DOHH2 (cell line): ENCODE results near the gene CXCR5.

Source experiments
- H3F3A ChIP-seq: fragments of 200-600 bp; sonication (generic), shearing (Covaris generic); 2 replicates; pipeline ENCODE4 v1.6.0; 2016; ENCODE audit warnings: antibody characterized with exemption, mild to moderate bottlenecking; ENCODE audit not compliant: control insufficient read depth, insufficient read depth
- H3K27ac ChIP-seq: fragments of 200-600 bp; sonication (generic); 2 replicates; pipeline ENCODE4 v1.5.1; 2014; ENCODE audit warnings: low read depth, mild to moderate bottlenecking, low read length, moderate library complexity
- H3K27me3 ChIP-seq: fragments of 200-600 bp; sonication (generic); 2 replicates; pipeline ENCODE4 v1.6.1; 2014; ENCODE audit warnings: mild to moderate bottlenecking, low read length, mixed read lengths; ENCODE audit not compliant: control insufficient read depth
- H3K36me3 ChIP-seq: fragments of 200-600 bp; sonication (generic); 2 replicates; pipeline ENCODE4 v1.6.1; 2014; ENCODE audit warnings: mild to moderate bottlenecking, low read length, moderate library complexity, mixed read lengths; ENCODE audit not compliant: control insufficient read depth
- H3K4me1 ChIP-seq: fragments of 200-600 bp; sonication (generic); 2 replicates; pipeline ENCODE4 v1.6.1; 2014; ENCODE audit warnings: mild to moderate bottlenecking, low read length, mixed read lengths; ENCODE audit not compliant: control insufficient read depth
- H3K4me2 ChIP-seq: fragments of 200-600 bp; sonication (generic); 2 replicates; pipeline ENCODE4 v1.6.0; 2014; ENCODE audit warnings: mild to moderate bottlenecking, low read length, moderate library complexity
- H3K4me3 ChIP-seq: fragments of 200-600 bp; sonication (generic); 2 replicates; pipeline ENCODE4 v1.5.1; 2014; ENCODE audit warnings: mild to moderate bottlenecking, low read length, mixed read lengths
- H3K79me2 ChIP-seq: fragments of 200-600 bp; sonication (generic); 2 replicates; pipeline ENCODE4 v1.6.1; 2014; ENCODE audit warnings: mild to moderate bottlenecking, low read length, mixed read lengths; ENCODE audit not compliant: control insufficient read depth
- H3K9me2 ChIP-seq: fragments of 200-600 bp; sonication (generic); replicated peaks from 2 replicates; pipeline ENCODE4 v1.6.1; 2014; ENCODE audit warnings: mild to moderate bottlenecking, low read length, mixed read lengths; ENCODE audit not compliant: control insufficient read depth
- H3K9me3 ChIP-seq: fragments of 200-600 bp; sonication (generic); 2 replicates; pipeline ENCODE4 v1.6.1; 2014; ENCODE audit warnings: antibody characterized with exemption, low read length, mixed read lengths; ENCODE audit not compliant: control insufficient read depth, insufficient read depth
- H4K20me1 ChIP-seq: fragments of 200-600 bp; sonication (generic); 2 replicates; pipeline ENCODE4 v1.6.0; 2014; ENCODE audit warnings: low read depth, mild to moderate bottlenecking, antibody characterized with exemption, low read length, moderate library complexity; ENCODE audit not compliant: control insufficient read depth, insufficient read depth
- TF ChIP-seq, protein P1 (sequence below): fragments of 200-600 bp; sonication (generic); IDR thresholded peaks from one replicate; pipeline ENCODE4 v1.5.1; 2014; ENCODE audit warnings: antibody characterized with exemption, mild to moderate bottlenecking, low read depth, low read length; ENCODE audit not compliant: poor library complexity, severe bottlenecking

CXCR5 gene

DNA sequence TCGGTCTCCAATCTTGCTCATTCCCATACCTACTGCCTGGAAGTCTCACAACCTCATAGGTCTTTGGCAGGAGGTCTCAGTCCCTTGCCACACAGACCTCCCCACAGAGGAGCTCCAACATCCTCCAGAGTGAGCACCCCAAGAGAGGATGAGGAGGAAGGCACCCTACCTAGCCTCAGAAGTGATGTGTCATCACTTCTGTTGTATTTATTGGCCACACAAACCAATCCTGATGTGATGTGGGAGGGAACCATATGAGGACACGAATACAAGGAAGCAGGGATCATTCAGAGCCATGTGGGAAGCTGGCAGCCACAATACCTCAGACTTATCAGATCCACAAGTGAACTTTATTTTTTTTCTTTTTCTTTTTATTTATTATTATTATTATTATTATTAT, 63.4 kb downstream of the CXCR5 start:
- H3K4me3 ChIP-seq, result no peak overlapping the region
- TF ChIP-seq, protein P1, sequence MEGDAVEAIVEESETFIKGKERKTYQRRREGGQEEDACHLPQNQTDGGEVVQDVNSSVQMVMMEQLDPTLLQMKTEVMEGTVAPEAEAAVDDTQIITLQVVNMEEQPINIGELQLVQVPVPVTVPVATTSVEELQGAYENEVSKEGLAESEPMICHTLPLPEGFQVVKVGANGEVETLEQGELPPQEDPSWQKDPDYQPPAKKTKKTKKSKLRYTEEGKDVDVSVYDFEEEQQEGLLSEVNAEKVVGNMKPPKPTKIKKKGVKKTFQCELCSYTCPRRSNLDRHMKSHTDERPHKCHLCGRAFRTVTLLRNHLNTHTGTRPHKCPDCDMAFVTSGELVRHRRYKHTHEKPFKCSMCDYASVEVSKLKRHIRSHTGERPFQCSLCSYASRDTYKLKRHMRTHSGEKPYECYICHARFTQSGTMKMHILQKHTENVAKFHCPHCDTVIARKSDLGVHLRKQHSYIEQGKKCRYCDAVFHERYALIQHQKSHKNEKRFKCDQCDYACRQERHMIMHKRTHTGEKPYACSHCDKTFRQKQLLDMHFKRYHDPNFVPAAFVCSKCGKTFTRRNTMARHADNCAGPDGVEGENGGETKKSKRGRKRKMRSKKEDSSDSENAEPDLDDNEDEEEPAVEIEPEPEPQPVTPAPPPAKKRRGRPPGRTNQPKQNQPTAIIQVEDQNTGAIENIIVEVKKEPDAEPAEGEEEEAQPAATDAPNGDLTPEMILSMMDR, result no peak
- H3K4me2 ChIP-seq, result no peak overlapping the region
- no peaks in the 10 kb centered on the region for H4K20me1 ChIP-seq
- no peaks in the 10 kb centered on the region for H3K9me2 ChIP-seq
- no peaks in the 10 kb centered on the region for H3K9me3 ChIP-seq
- no peak overlapping the region for H3K27ac ChIP-seq
- no peaks in the 10 kb centered on the region for H3K36me3 ChIP-seq
- H3K4me1 ChIP-seq, result peaks cover 8% of the 10 kb centered on the region
- 0 out of 2 replicates have a peak, but pooled peaks cover 9% of the 10 kb centered on the region for H3K27me3 ChIP-seq
- H3K79me2 ChIP-seq, result no peaks in the 10 kb centered on the region
- H3F3A ChIP-seq, result no peaks in the 10 kb centered on the region
